HPDE6-E6E7 (cell line): Measurements from ENCODE around the gene ANXA2R.
"Not testable (repeated sequence)": the region's sequence is repeated elsewhere in the genome, so short reads cannot be mapped to it uniquely, and the experiment has no call there.

Experiments used
- DNase-seq: peaks from one replicate; pipeline ENCODE4 v3.0.0; 2011; ENCODE audit warnings: missing footprints; ENCODE audit errors: extremely low spot score

The ANXA2R gene

DNA sequence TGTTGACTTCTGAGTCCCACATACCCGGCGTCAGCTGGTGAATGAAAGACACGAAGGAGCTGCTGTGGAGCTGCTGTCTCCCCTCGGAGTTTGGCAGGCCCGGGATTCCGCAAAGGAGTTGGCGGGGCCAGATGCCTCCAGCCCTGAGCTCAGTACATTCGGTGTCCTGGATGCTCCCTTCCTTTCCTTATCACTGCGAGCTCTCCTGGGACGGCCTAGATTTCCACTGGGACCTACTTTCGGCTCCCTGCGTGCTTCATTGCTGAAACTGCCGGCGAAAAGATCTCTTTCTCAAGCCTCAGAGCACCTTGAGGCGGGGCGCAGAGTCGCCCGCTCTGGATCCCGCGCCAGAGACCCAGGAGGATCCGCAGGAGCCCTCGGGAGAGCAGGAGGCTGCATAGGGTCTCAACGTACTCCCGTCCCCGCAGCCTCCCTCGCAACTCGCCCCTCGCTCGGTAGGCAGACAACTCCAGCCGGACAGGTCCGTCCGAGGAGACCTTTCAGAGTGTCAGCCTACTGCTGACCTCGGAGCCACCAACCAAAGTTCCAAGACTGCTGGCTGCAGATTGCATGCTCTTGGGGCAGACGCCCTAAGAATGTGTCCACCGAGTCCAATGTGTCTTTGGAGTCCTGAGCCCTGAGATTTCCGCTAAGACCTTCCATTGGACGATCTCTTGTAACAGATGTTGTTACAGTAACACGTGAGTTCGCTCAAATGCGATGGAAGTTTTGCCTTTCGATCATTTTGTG lies 6.1 kb downstream of the ANXA2R start:
- DNase-seq, result no peak

DNA sequence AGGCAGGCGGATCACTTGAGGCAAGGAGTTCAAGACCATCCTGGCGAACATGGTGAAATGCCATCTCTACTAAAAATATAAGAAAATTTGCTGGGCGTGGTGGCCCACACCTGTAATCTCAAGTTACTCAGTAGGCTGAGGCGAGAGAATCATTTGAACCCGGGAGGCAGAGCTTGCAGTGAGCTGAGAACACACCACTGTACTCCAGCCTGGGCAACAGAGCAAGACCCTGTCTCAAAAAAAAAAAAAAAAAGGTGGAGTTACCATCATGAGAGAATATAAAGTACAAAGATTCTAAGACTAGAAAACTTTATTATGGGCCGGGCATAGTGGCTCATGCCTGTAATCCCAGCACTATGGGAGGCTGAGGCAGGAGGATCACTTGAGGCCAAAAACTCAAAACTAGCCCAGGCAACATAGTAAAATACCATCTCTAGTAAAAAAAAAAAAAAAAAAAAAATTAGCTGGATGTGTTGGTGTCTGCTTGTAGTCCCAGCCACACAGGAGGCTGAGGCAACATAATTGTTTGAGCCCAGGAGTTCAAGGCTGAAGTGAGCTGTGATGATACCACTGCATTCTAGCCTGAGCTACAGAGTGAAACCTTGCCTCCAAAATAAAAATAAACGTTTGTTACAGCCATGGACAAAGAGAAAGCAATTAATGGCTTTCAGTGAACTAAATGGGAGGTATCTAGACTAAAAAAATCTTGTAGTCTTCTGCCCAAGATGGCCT lies 12.9 kb downstream of the ANXA2R start:
- DNase-seq, result no peak

DNA sequence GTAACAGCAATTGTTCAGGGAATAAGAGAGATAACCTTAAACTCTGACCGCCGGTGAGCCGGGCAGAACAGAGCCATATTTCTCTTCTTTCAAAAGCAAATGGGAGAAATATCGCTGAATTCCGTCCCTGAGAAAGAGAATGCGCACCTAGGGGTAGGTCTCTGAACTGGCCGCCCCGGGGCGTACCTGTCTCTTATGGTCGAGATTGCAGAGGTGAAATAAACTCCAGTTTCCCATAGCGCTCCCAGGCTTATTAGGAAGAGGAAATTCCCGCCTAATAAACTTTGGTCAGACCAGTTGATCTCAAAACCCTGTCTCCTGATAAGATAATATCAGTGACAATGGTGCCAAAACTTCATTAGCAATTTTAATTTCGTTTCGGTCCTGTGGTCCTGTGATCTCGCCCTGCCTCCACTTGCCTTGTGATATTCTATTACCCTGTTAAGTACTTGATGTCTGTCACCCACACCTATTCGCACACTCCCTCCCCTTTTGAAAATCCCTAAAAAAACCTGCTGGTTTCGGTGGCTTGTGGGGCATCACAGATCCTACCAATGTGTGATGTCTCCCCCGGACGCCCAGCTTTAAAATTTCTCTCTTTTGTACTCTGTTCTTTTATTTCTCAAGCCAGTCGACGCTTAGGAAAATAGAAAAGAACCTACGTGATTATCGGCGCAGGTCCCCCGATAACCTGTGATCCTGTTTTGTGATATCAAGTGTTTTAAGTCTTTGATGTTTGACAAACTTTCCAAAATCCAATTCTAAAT lies 14.8 kb downstream of the ANXA2R start:
- DNase-seq, result not testable (repeated sequence)

DNA sequence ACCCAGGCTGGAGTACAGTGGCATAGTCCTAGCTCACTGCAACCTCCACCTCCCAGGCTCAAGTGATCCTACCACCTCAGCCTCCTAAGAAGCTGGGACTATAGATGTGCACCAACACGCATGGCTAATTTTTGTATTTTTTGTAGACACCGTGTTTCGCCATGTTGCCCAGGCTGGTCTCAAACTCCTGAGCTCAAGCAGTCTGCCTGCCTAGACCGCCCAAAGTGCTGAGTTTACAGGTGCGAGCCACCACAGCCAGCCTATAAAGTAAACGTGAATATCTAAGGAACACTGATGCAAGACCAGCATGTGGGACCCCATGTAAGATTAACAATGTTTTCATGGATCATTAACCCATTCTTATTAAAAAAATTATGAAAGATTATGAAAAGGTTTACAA lies 15.9 kb downstream of the ANXA2R start:
- no peak for DNase-seq

DNA sequence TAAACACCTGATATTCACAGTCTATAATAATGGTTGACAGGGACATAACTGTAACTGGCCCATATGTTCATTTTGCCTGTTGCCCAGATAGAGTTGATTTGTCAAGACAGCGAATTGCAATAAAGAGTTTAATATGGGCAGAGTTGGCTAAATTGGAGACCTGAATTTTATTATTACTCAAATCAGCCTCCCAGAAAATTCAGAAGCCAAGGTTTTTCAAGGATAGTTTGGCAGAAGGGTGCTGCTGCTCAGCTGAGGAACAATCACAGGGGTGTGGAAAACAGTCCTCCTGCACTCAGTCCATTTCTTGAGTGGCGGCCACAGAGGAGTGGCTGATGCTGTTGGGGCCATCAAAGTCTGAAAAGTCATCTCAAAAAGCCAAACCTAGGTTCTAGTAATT lies 19.0 kb downstream of the ANXA2R start:
- DNase-seq, result no peak

DNA sequence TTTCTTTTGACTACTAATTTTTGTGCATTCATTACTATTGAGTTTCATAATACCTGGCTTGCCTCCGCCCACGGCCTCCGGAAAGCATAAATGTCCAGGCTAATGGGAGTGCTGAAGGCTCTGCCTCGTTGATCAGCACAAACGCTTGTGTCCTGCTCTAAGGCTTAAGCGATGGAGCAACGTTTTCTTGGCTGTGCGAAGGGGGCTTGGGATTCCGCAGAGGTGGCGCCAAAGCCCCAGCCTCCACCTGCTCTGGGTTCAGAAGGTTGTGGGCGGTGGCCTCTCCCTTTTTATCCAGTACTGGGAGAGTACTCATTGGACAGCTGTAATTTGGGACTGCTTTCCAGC lies 19.7 kb downstream of the ANXA2R start:
- no peak for DNase-seq

DNA sequence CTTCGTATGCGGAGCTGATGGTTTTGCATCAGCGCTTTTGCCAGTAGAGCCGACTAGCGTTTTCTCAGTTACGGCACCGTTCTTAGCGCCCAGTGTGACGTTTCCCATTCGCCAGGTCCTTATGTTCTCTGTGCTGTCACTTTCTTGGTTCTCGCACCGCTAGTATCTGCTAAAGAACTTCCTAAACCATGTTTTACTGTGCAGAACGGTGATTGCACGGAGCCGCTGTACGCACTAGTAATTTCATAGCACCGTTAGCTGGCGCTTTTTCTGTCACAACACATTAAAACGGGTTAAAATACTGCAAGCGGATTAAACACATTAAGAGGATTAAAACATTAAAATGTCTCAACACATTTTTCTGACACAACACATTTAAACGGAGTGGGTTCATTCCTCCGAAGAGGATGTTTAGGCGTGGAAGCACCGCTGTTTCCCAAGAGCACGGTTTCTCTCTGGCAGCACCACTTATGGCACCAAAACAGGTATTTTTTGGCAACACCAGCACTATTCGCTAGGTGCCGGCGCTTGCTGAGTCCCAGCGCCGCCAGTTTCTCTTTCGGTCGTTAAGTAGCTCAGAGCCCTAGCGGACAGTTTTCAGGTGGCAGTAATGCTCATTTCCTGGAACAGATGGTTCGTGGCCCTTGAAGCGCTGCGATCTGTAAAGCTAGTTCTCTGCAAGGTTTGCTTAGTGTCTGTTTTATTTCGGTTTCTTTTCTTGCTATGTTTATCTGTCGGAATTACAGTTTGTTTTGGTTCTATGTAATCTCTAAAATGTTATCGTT lies 20.3 kb downstream of the ANXA2R start:
- no peak for DNase-seq

DNA sequence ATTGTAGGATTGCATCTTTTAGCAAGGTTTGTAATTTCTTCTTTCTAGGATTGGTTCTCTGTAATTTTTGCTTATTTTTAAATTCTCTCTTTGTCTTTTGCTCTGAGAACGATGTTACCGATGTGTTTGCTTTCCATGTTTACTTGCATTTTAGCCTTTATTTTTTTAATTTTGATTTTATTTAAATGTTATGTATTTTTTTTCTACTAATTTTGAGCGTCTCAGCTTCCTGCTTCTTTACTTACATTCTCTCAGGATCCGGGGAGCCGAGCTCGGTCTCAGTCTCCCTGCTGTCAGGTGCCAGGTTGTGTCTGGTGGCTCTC lies 20.9 kb downstream of the ANXA2R start:
- DNase-seq, result no peak

DNA sequence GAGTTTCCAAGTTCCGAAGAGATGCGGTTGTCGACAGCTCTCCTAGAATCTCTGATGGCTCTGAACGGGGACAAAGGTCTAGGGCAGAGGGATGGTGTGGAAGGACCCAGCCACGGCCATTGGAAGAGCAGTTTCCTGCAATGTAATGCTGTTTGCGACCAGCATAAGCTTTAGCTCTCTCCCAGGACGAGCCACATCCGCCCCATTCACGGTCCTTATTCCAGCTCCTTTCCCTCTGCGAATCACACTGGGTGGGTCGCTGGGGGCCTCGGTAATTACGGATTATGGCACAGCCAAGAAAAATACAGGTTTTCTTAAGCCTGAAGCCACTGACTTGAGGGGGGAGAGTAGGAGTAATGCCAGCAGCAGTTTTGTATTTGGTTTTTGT lies 22.7 kb downstream of the ANXA2R start:
- DNase-seq, result no peak

DNA sequence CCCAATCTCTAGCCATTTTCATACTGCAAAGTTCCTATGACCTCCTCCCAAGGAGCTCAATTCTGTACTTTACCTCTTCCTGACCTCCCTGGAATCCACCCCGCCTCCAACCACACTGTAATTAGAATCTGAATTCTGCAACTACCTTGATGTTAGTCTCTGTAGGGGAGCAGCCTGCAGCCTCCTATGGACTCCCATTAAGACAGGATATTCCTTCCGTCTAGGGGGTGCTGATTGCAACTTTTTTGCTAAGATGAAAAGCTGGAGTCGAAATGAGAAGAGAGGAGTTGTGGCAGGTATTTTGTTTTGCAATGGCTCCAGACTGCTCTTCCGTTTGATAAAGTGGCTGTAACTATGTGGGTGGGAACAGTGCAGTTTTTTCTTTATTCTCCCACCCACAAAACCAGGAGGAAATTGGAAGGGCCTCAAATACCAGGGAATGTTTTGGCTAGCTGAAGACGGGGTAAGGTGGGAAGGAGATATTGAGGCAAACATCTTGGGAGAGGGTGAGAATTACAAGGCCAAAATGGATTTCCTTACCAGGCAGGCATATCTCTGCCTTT lies 23.8 kb downstream of the ANXA2R start:
- DNase-seq, result no peak

DNA sequence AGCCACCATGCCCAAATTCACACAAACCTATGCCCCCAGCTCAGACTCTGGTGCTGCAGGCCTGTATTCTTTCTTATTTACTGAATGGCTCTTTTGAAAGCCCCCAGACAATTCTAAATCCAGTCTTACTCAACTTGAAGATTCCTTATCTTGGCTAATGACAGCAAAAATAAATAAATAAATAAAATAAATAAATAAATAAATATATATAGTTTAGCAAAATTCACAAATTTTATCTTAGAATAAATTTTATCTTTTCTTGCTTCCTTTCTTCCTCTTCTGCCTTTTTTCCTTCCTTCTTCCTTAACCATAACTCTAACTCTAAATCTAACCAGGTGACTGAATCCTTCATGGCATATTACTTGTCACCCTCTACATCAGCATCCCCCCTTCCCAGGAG lies 25.6 kb downstream of the ANXA2R start:
- no peak for DNase-seq

DNA sequence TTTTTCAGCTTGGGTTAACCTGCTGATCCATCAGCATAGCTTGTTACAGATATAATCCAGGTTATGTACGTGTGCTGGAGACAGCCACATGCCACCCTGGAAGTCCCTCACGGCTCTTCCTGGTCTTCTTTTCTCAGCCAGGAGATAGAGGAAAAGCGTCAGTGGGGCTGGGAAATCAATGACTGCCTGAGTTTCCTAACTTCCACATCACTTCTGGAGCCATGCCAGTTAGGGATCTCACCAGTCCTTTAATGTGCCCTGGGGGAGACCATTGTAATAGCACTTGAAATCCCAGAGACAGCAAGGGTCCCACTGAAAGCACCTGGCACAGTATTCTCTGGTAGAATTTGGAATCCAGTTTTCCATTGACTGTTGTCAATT lies 29.2 kb downstream of the ANXA2R start:
- no peak for DNase-seq

DNA sequence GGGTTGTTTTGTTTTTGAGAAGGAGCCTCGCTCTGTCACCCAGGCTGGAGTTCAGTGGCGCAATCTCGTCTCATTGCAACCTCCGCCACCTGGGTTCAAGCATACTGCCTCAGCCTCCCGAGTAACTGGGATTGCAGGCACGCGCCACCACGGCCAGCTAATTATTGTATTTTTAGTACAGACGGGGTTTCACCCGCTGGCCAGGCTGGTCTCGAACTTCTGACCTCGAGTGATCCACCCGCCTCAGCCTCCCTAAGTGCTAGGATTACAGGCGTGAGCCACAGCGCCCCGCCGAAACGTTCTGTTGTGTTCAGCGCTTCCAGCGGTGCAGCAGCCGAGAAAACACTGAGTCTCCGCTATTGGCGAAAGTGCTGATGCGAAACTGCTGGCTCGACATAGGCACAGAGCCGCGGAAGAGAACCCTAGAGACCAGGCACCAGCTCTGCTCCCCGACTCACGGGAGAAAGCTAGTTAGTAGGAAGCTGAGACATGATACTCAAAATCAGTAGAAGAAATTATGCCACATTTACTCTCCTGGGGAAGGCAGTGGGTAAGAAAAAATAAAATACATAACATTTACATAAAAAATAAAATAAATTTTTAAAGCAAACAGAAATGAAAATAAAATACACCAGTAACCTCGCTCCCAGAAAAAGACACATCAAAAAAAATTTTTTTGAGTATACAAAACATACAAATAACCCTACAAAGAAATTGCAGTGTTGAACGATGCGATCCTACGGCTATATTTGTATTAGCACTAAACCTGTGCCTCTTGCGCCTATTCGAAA lies 31.6 kb downstream of the ANXA2R start:
- DNase-seq, result no peak

DNA sequence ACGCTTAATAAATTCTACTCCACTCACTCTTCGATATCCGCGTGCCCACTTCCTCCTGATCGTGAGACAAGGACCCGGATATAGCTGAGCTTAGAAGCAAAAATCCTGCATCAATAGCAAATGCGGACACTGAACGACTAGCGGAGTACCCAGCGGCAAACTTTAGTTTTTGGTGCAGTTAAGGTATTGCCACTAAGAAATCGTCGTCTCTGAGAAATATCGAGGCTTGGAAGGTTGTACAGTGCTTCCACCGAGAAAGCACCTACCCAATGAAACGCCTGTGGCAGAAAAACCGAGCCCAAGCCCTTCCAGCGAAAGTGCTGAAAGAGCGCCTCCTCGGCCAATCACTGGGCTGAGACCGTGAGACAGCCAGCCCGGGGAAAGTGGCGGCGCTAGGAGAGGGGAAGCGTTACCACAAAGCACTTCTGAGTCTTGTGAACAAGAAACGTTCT lies 32.2 kb downstream of the ANXA2R start:
- no peak for DNase-seq

DNA sequence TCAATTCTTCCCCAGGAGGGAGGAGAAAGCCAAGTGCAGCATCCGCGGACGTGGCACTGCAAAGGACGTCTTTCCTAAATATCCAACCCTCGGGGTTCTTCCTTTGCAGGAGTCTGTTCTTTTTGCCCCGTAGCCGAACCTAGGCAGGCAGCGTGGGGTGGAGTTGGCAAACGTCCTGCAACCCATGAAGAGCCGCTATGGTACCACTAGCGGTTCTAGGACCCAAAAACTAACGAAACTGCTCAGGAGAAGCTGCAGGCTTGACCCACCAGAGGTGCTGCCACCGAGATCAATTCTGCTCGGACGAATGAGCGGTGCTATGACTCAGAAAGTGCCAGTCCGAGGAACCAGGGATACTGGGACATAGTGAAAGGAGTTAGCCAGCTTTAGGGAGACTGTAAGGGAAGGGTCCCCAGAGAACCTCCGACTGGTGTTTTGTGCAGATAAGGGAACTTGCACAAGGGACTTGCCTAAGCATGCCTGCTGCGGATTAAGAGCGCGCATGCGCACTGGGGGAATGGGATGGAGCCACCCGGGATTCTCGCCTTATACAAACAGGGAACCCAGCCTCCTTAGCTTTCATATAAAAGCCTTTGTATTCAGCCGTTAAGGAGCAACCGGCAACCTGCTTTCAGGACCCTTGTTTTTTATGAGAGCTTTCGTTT lies 32.7 kb downstream of the ANXA2R start:
- DNase-seq, result peak; percentile 75

DNA sequence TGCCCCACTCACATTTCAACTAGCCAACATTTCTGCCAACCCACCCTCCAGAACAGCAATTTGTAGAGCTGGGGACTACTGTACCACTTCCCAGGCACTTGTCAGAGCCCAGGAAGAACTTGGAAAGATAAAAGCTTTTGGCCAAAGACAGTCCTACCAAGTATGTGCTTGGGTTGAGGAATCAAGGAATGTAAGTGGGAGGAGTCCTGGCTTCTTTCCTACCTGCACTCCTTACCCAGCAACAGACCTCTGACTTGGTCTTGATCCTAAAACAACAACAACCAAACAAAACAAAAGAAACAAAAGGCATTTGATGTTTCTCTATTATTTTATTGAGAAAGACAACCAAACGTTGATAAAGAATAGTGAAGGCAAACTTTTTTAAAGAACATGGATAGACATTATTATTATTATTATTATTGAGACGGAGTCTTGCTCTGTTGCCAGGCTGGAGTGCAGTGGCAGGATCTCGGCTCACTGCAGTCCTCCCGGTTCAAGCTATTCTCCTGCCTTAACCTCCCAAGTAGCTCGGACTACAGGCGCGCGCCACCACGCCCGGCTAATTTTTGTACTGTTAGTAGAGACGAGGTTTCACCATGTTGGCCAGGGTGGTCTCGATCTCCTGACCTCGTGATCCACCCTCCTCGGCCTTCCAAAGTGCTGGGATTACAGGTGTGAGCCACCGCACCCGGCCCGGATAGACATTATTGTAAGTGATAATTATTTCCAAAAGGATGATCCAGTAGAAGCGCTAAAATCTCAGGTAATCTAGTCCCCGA lies 33.5 kb downstream of the ANXA2R start:
- no peak for DNase-seq

DNA sequence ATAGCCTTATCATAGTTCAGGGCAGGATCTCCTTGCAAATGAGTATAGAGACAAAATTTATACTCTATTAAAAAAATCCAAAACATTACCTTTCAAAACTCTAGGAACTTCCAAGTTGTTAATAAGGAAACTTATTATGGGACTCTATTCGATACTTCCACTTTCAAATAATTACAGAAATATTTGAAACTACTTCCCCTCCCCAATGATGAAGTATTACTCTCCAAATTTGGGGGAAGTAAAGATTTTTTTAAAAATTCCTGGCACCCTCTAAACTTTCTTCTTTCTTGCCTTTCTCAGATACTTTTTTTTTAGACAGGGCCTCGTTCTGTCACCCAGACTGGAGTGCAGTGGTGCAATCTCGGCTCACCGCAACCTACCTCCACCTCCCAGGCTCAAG lies 35.1 kb downstream of the ANXA2R start:
- DNase-seq, result no peak

DNA sequence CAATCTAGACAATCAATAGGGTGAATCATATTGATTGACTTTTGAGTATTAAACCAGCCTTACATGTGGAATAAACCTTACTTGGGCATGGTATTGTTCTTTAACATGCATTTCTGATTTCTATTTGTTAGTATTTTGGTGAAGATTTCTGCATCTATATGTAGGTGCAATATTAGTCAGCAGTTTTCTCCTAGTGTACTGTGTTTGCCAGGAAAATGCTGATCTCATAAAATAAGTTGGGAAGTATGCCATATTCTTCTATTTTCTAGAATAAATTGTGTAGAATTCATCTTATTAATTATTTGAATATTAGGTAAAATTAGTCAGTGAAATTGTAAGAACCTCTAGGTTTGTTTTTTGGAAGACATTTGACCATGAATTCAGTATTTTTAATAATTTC lies 38.4 kb downstream of the ANXA2R start:
- DNase-seq, result no peak

DNA sequence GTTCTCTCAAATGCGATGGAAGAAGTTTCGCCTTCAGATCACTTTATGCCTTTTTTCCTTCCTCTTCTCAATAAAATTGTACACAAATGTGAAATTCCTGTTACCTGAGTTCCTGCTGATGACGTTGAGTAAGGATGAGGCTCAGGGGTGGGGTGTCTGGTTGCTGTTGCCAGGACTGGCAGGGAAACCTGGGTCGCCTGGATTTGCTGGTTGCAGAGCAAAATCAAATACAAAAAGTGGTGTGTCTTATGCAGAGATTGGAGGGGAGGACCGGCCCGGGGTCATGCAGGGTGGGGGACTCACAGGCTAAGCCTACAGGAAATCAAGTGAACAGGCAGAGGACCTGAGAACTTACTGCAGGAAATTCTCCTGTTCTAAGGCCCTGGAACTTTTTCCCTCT lies 39.2 kb downstream of the ANXA2R start:
- DNase-seq, result no peak
